K562 (cell line): ENCODE measurements around the gene PLD1. TPM values are rescaled to one million over a fixed set of nuclear protein-coding genes. Genes with fewer than 3 reads are reported as not detected.

Source experiments
- CHD7 ChIP-seq: fragments of 200-600 bp; sonication (generic); IDR thresholded peaks from one replicate; pipeline ENCODE4 v1.6.1; 2012; ENCODE audit warnings: mild to moderate bottlenecking, low read depth, low read length, inconsistent platforms
- GTF2A2 ChIP-seq: IDR thresholded peaks from 2 replicates; pipeline ENCODE4 v1.6.1; 2016; ENCODE audit warnings: mild to moderate bottlenecking, missing genetic modification characterization, missing compliant biosample characterization
- KDM5B ChIP-seq: fragments of 200-600 bp; sonication (generic); IDR thresholded peaks from 2 replicates; pipeline ENCODE4 v1.6.1; 2012; ENCODE audit warnings: low read depth, mild to moderate bottlenecking, moderate library complexity, low read length, control low read depth, inconsistent platforms; ENCODE audit not compliant: insufficient replicate concordance
- polyA plus RNA-seq, 8 experiments: library from polyadenylated mRNA; depleted of rRNA in 4 of 8; stranded (reverse) in 5 of 8; unstranded in 3 of 8; fragments of >200 nt; fragmentation: Nextera tagmentation in 2 of 8; fragmentation: Illumina TruSeq in 1 of 8; extraction: Ambion mirVana in 2 of 8; extraction: Trizol in 1 of 8; gene quantifications; 2 replicates each; pipeline versions ENCODE4 v1.2.1 to v1.2.3, GENCODE V29; 2011 to 2014; ENCODE audit warnings: inconsistent platforms in 1 of 8, missing spikeins in 1 of 8
- total RNA-seq, 7 experiments: library from RNA; depleted of rRNA in 6 of 7; stranded (reverse); fragments of >200 nt in 6 of 7; fragmentation: Illumina TruSeq in 2 of 7; extraction: Trizol in 2 of 7; gene quantifications; 2 replicates each; pipeline versions ENCODE4 v1.2.1 to v1.2.3, GENCODE V29; 2011 to 2021; ENCODE audit warnings: low replicate concordance in 1 of 7

The PLD1 gene
- total and polyA plus RNA-seq, 9 of the 15 experiments (the other 6 are each of a cell fraction or from before 2014, with no cell fraction given) = 8.4 to 26.1 (median 18.6) TPM

GRCh38 chr3:171789759-171790505, 20.4 kb downstream of the PLD1 start (continued):
- TF ChIP-seq CHD7 (no peak), KDM5B (no peak), GTF2A2 (tag) (no peak)
